ENCODE measurements around the gene ARHGDIG.

The ARHGDIG gene

GRCh38 chr16:317583-317982 is 37.2 kb downstream of the ARHGDIG start:
- TF ChIP-seq, protein P1, sequence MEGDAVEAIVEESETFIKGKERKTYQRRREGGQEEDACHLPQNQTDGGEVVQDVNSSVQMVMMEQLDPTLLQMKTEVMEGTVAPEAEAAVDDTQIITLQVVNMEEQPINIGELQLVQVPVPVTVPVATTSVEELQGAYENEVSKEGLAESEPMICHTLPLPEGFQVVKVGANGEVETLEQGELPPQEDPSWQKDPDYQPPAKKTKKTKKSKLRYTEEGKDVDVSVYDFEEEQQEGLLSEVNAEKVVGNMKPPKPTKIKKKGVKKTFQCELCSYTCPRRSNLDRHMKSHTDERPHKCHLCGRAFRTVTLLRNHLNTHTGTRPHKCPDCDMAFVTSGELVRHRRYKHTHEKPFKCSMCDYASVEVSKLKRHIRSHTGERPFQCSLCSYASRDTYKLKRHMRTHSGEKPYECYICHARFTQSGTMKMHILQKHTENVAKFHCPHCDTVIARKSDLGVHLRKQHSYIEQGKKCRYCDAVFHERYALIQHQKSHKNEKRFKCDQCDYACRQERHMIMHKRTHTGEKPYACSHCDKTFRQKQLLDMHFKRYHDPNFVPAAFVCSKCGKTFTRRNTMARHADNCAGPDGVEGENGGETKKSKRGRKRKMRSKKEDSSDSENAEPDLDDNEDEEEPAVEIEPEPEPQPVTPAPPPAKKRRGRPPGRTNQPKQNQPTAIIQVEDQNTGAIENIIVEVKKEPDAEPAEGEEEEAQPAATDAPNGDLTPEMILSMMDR (conservative IDR thresholded peaks at IDR 0.05; ENCODE audit: control insufficient read depth, insufficient read depth, low read depth, low read length): no peak
- no peak for DNase-seq (ENCODE audit: low read depth)

DNA sequence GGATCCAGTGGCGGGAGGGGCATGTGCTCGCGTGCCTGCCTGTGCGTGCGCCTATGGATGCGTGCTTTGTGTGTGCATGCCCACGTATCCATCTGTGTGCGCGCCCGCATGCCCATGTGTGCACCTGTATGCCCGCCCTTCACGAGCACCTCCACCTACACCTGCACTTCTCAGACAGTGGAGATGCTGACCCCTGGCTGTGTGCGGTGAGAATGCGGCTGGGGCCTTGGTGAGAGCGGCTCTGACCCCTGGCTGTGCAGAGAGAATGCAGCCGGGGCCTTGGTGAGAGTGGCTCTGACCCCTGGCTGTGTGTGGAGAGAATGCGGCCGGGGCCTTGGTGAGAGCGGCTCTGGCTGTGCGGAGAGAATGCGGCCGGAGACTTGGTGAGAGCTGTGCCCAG is 38.2 kb downstream of the ARHGDIG start:
- no peak overlapping the region for H3K4me3 ChIP-seq (ENCODE audit: control insufficient read depth, low read depth, low read length)
- DNase-seq (ENCODE audit: low read depth): no peak
- TF ChIP-seq, protein P1 (conservative IDR thresholded peaks at IDR 0.05; ENCODE audit: control insufficient read depth, insufficient read depth, low read depth, low read length): no peak

More at GRCh38 chr16:317583-317982, 37.2 kb downstream of the ARHGDIG start:
- H3K4me3 ChIP-seq (ENCODE audit: control insufficient read depth, low read depth, low read length): no peak overlapping the region

GRCh38 chr16:320206-320605 is 39.8 kb downstream of the ARHGDIG start:
- no peak overlapping the region for H3K4me3 ChIP-seq (ENCODE audit: control insufficient read depth, low read depth, low read length)
- TF ChIP-seq, protein P1 (conservative IDR thresholded peaks at IDR 0.05; ENCODE audit: control insufficient read depth, insufficient read depth, low read depth, low read length): no peak
- DNase-seq (ENCODE audit: low read depth): no peak

GRCh38 chr16:321532-321931 is 41.1 kb downstream of the ARHGDIG start:
- TF ChIP-seq, protein P1 (conservative IDR thresholded peaks at IDR 0.05; ENCODE audit: control insufficient read depth, insufficient read depth, low read depth, low read length): no peak
- DNase-seq (ENCODE audit: low read depth): no peak
- H3K4me3 ChIP-seq (ENCODE audit: control insufficient read depth, low read depth, low read length): no peak overlapping the region

- no peak overlapping the region for H3K4me3 ChIP-seq (ENCODE audit: control insufficient read depth, low read depth, low read length)
- TF ChIP-seq, protein P1 (conservative IDR thresholded peaks at IDR 0.05; ENCODE audit: control insufficient read depth, insufficient read depth, low read depth, low read length): no peak
- no peak for DNase-seq (ENCODE audit: low read depth)
Observed at GRCh38 chr16:322476-323143, 42.2 kb downstream of the ARHGDIG start.

DNA sequence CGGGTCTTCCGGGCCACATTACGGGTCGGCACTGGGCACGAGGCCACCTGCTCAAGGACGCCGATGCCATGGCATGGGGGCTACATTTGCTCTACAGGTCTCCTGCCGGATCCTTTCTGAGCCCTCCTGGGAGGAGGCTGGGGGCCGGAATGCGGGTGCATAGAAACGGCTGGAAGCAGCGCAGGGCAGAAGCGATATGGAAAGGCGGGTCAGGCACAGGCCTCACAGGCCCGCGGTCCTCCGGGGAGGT is 43.7 kb downstream of the ARHGDIG start:
- TF ChIP-seq, protein P1 (conservative IDR thresholded peaks at IDR 0.05; ENCODE audit: control insufficient read depth, insufficient read depth, low read depth, low read length): no peak
- no peak for DNase-seq (ENCODE audit: low read depth)
- no peak overlapping the region for H3K4me3 ChIP-seq (ENCODE audit: control insufficient read depth, low read depth, low read length)

Measured in fibroblast of mammary gland (primary cell).